Tibial nerve (tissue), 4 donors: ENCODE results near the gene MXRA5.

Experiments
- EP300 ChIP-seq, 2 donors: sonication (generic); formaldehyde crosslinking; IDR thresholded peaks; one replicate each; pipeline ENCODE4 v1.6.1; 2017; ENCODE audit warnings: antibody characterized with exemption in 2 of 2, mild to moderate bottlenecking in 1 of 2
- POLR2A ChIP-seq, 2 donors: fragments of 450-650 bp; IDR thresholded peaks; one replicate each; pipeline ENCODE4 v1.6.1; 2017; ENCODE audit warnings: antibody characterized with exemption in 2 of 2, mild to moderate bottlenecking in 2 of 2, moderate library complexity in 2 of 2
- TF ChIP-seq, protein P1 (sequence below), 5 experiments: fragments of 200-600 bp in 3 of 5; fragments of 450-650 bp in 2 of 5; sonication (generic) in 3 of 5; IDR thresholded peaks; one replicate each; pipeline ENCODE4 v1.5.1; 2016 to 2019; ENCODE audit warnings: antibody characterized with exemption in 5 of 5, mild to moderate bottlenecking in 3 of 5, moderate library complexity in 2 of 5

DNA sequence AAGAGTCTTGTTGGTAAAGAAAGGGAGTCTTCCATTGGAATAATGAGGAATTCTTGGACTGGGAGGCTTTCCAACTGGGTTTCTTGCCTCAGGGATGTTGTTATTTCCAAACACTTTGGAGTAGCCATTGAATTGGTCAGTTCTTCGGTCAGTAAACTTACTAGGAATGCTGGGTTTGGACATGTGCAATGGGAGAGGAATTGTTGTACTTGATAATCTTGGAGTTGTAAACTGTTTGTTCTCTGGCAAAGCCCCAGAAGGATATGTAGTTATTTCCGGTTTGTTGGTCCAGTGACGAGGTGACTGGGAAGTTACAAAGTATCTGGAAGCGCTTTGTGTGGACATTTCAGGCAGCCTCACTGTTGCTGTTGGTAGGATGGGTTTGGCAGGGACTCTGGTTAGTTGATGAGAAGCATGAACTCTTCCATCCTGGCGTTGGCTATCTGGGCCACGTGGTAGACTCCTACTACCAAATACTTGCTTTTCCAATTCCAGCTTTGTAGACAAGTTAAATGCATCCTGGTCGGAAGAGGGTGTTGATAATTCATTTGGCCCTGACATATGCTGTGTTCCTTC is 25.9 kb downstream of the MXRA5 start:
- TF ChIP-seq, protein P1, sequence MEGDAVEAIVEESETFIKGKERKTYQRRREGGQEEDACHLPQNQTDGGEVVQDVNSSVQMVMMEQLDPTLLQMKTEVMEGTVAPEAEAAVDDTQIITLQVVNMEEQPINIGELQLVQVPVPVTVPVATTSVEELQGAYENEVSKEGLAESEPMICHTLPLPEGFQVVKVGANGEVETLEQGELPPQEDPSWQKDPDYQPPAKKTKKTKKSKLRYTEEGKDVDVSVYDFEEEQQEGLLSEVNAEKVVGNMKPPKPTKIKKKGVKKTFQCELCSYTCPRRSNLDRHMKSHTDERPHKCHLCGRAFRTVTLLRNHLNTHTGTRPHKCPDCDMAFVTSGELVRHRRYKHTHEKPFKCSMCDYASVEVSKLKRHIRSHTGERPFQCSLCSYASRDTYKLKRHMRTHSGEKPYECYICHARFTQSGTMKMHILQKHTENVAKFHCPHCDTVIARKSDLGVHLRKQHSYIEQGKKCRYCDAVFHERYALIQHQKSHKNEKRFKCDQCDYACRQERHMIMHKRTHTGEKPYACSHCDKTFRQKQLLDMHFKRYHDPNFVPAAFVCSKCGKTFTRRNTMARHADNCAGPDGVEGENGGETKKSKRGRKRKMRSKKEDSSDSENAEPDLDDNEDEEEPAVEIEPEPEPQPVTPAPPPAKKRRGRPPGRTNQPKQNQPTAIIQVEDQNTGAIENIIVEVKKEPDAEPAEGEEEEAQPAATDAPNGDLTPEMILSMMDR (IDR thresholded peaks at IDR 0.05), result no peak
- no peak for TF ChIP-seq POLR2A (IDR thresholded peaks at IDR 0.05)
- no peak for TF ChIP-seq EP300 (IDR thresholded peaks at IDR 0.05)
